Astrocyte of the spinal cord (primary cell): ENCODE data around the gene DOCK4.

ENCODE experiments used
- DNase-seq: peaks from one replicate; pipeline ENCODE4 v3.0.0; 2011; ENCODE audit warnings: low read depth, low spot score
- H3K4me3 ChIP-seq: 2 replicates; pipeline ENCODE4 v1.5.1; 2011; ENCODE audit warnings: low read depth, mild to moderate bottlenecking, low read length, moderate library complexity
- CTCF ChIP-seq: IDR thresholded peaks from 2 replicates; pipeline ENCODE4 v1.5.1; 2012; ENCODE audit warnings: low read depth, mild to moderate bottlenecking, low read length, inconsistent platforms
- in situ Hi-C: cut with HindIII; loops from 2 replicates; pipeline ENCODE4 v1.10.0; 2017; ENCODE audit warnings: low sequenced_read_pairs

The DOCK4 gene

GRCh38 chr7:111893190-111893589 is 313.0 kb downstream of the DOCK4 start:
- H3K4me3 ChIP-seq = no peak overlapping the region
- TF ChIP-seq CTCF = no peak
- in situ Hi-C loops = no loop called here
- DNase-seq = no peak

- DNase-seq = no peak
- TF ChIP-seq CTCF = no peak
- in situ Hi-C loops = no loop called here
- H3K4me3 ChIP-seq = no peak overlapping the region
These were observed 313.6 kb downstream of the DOCK4 start for GRCh38 chr7:111892588-111892987.

GRCh38 chr7:111887734-111888133 is 318.5 kb downstream of the DOCK4 start:
- in situ Hi-C loops = no loop called here
- TF ChIP-seq CTCF = no peak
- H3K4me3 ChIP-seq = no peak overlapping the region
- DNase-seq = no peak

- in situ Hi-C loops = no loop called here
- no peak overlapping the region for H3K4me3 ChIP-seq
- no peak for TF ChIP-seq CTCF
- DNase-seq = no peak
These were observed 320.0 kb downstream of the DOCK4 start for GRCh38 chr7:111886233-111886632.

- in situ Hi-C loops = no loop called here
- no peak for DNase-seq
- H3K4me3 ChIP-seq = no peak overlapping the region
- no peak for TF ChIP-seq CTCF
These were observed 323.0 kb downstream of the DOCK4 start for GRCh38 chr7:111883241-111883640.

GRCh38 chr7:111878785-111879184 is 327.4 kb downstream of the DOCK4 start:
- in situ Hi-C loops = no loop called here
- no peak for TF ChIP-seq CTCF

GRCh38 chr7:111877931-111878330 is 328.3 kb downstream of the DOCK4 start:
- no peak overlapping the region for H3K4me3 ChIP-seq
- no peak for TF ChIP-seq CTCF
- in situ Hi-C loops = no loop called here
- DNase-seq = no peak

More at GRCh38 chr7:111878785-111879184, 327.4 kb downstream of the DOCK4 start:
- no peak for DNase-seq
- no peak overlapping the region for H3K4me3 ChIP-seq
